ENCODE data around the gene DUSP22.

DNA sequence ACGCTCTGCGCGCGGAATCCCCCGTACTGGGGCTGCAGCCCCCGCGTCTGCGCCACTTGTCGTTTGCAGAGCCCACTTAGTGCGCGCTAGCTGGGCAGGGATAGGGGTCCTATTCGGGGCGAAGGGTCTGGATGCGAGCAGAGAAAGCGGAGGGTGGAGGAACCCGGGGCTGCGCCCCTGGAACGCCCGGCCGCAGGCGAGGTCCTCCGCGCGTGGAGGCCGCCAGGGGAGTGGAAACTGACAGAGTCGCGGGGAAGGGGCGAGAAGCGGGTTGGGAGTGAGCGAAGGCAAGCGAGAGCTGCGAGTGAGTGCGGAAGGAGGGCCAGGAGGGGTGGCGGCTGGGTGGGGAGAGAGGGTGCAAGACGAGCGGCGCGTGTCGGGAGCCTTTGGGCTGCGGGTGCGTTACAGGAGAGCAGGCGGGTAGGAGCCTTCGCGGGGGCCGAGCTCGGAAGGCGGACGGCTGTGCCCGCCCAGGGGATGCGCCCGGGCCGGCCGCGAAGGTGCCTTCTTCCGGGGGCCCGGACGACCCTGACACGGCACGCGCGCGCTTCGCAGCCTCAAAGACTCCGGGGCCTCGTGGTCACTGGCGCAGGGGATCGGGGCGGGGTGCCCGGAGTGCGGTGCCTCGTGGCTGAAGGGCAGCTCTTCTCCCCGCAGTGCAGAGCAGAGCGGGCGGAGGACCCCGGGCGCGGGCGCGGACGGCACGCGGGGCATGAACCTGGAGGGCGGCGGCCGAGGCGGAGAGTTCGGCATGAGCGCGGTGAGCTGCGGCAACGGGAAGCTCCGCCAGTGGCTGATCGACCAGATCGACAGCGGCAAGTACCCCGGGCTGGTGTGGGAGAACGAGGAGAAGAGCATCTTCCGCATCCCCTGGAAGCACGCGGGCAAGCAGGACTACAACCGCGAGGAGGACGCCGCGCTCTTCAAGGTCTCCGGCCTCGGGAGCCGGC, 100.4 kb downstream of the DUSP22 start:
- TF ChIP-seq, protein P1, sequence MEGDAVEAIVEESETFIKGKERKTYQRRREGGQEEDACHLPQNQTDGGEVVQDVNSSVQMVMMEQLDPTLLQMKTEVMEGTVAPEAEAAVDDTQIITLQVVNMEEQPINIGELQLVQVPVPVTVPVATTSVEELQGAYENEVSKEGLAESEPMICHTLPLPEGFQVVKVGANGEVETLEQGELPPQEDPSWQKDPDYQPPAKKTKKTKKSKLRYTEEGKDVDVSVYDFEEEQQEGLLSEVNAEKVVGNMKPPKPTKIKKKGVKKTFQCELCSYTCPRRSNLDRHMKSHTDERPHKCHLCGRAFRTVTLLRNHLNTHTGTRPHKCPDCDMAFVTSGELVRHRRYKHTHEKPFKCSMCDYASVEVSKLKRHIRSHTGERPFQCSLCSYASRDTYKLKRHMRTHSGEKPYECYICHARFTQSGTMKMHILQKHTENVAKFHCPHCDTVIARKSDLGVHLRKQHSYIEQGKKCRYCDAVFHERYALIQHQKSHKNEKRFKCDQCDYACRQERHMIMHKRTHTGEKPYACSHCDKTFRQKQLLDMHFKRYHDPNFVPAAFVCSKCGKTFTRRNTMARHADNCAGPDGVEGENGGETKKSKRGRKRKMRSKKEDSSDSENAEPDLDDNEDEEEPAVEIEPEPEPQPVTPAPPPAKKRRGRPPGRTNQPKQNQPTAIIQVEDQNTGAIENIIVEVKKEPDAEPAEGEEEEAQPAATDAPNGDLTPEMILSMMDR (IDR thresholded peaks at IDR 0.05; ENCODE audit: borderline replicate concordance, extremely low read depth, low read length, poor library complexity, severe bottlenecking), result no peak
- TF ChIP-seq EZH2 (IDR thresholded peaks at IDR 0.05; ENCODE audit: borderline replicate concordance, low read depth, low read length, severe bottlenecking), result no peak

Measured in DND-41 (cell line).